Measurements from ENCODE around the gene GALNTL6. TPM values are rescaled to one million over a fixed set of nuclear protein-coding genes. Genes with fewer than 3 reads are reported as not detected.

GALNTL6 gene
- total RNA-seq, 1 experiment from 2014 or later = not detected

GRCh38 chr4:171889681-171890080 is 76.5 kb downstream of the GALNTL6 start:
- POLR2A ChIA-PET = no interaction called here

More at GRCh38 chr4:171889681-171890080, 76.5 kb downstream of the GALNTL6 start:
- H3K36me3 ChIP-seq (ENCODE audit: control insufficient read depth in 1 of 2, insufficient read depth in 2 of 2, low read length in 2 of 2) = no peaks in the 10 kb centered on the region
- H3K9me2 ChIP-seq (ENCODE audit: insufficient read depth) = no peaks in the 10 kb centered on the region
- H4K20me1 ChIP-seq (ENCODE audit: insufficient read depth) = no peaks in the 10 kb centered on the region
- H3K9ac ChIP-seq (ENCODE audit: low read length) = no peak overlapping the region
- ChIA-PET RAD21 (ENCODE audit: low non-redundant PET in 1 of 2, low total read pairs in 2 of 2, uncharacterized antibody in 2 of 2, unreplicated experiment in 2 of 2) (no interaction called here), CTCF (no interaction called here)
- no peaks in the 10 kb centered on the region for H3K79me2 ChIP-seq (ENCODE audit: insufficient read depth, low read length)
- ATAC-seq (no peak), DNase-seq (ENCODE audit: low read depth, low spot score) (no peak)
- no peaks in the 10 kb centered on the region for H3K9me3 ChIP-seq (ENCODE audit: control insufficient read depth in 1 of 2, insufficient read depth in 1 of 2, low read depth in 1 of 2, low read length in 2 of 2)
- TF ChIP-seq CBX3 (IDR thresholded peaks at IDR 0.05; ENCODE audit: low read depth) (no peak), RAD21 (IDR thresholded peaks at IDR 0.05; ENCODE audit: low read depth) (no peak), SRF (IDR thresholded peaks at IDR 0.05; ENCODE audit: low read depth) (no peak), CTCF (IDR thresholded peaks at IDR 0.05 in 2 of 3, conservative IDR thresholded peaks at IDR 0.05 in 1 of 3; ENCODE audit: borderline replicate concordance in 1 of 3, insufficient read depth in 1 of 3, low read depth in 2 of 3, low read length in 2 of 3) (no peak), TCF7L2 (IDR thresholded peaks at IDR 0.05; ENCODE audit: borderline replicate concordance, extremely low read depth, insufficient read depth, insufficient read length) (no peak), FOSL1 (IDR thresholded peaks at IDR 0.05; ENCODE audit: low read depth) (no peak), EZH2phosphoT487 (IDR thresholded peaks at IDR 0.05; ENCODE audit: borderline replicate concordance) (no peak), POLR2AphosphoS5 (IDR thresholded peaks at IDR 0.05; ENCODE audit: low read depth, low read length) (no peak), ZFX (IDR thresholded peaks at IDR 0.05) (no peak), ELF1 (IDR thresholded peaks at IDR 0.05; ENCODE audit: borderline replicate concordance, low read depth) (no peak), POLR2A (IDR thresholded peaks at IDR 0.05; ENCODE audit: borderline replicate concordance, extremely low read depth, insufficient read depth, insufficient read length) (no peak), JUND (IDR thresholded peaks at IDR 0.05) (no peak), SIN3A (IDR thresholded peaks at IDR 0.05; ENCODE audit: low read depth) (no peak), EZH2 (IDR thresholded peaks at IDR 0.05) (no peak), EGR1 (IDR thresholded peaks at IDR 0.05; ENCODE audit: low read depth) (no peak), SP1 (IDR thresholded peaks at IDR 0.05; ENCODE audit: low read depth) (no peak), ZNF274 (IDR thresholded peaks at IDR 0.05; ENCODE audit: low read depth, low read length) (no peak)
- TF ChIP-seq, protein P1, sequence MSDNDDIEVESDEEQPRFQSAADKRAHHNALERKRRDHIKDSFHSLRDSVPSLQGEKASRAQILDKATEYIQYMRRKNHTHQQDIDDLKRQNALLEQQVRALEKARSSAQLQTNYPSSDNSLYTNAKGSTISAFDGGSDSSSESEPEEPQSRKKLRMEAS (IDR thresholded peaks at IDR 0.05) = no peak
- H3K4me1 ChIP-seq (ENCODE audit: control insufficient read depth in 1 of 2, insufficient read depth in 2 of 2, low read length in 2 of 2) = no peaks in the 10 kb centered on the region
- no peak overlapping the region for H3K4me2 ChIP-seq (ENCODE audit: low read length)
- H2AFZ ChIP-seq (ENCODE audit: low read depth, low read length, poor library complexity, severe bottlenecking) = no peak overlapping the region
- no peak overlapping the region for H3K27ac ChIP-seq (ENCODE audit: low read depth, low read length)
- BruUV-seq (replicated peaks) = no TSS peak
- H3K4me3 ChIP-seq (replicated peaks in 1 of 2; ENCODE audit: low read depth in 1 of 2, low read length in 2 of 2) = no peak overlapping the region
- intact Hi-C loops (cut with micrococcal nuclease) = no loop called here
- H3K27me3 ChIP-seq (ENCODE audit: insufficient read depth, low read length) = no peaks in the 10 kb centered on the region
